Kidney (tissue), 14 donors: ENCODE measurements around the gene CNOT2. TPM values are rescaled to one million over a fixed set of nuclear protein-coding genes. Genes with fewer than 3 reads are reported as not detected.

Experiments
- DNase-seq, 5 donors: peaks; one replicate each; pipeline ENCODE4 v3.0.0-alpha.2; 2013 to 2020
- FAIRE-seq: peaks from 2 replicates; lab custom pipeline; 2012; peaks lifted over from hg19 to GRCh38; lab: Jason Lieb, UNC
- H3K27ac ChIP-seq, 2 donors: one replicate each; pipeline ENCODE4 v1.7.0; 2013; ENCODE audit warnings: low read depth in 2 of 2, low read length in 2 of 2, inconsistent platforms in 1 of 2
- H3K27me3 ChIP-seq: one replicate; pipeline ENCODE4 v1.7.1; 2013; ENCODE audit warnings: low read length, inconsistent platforms; ENCODE audit not compliant: control insufficient read depth, insufficient read depth
- H3K36me3 ChIP-seq, 3 donors: one replicate each; pipeline versions ENCODE4 v1.7.0 to v1.7.1; 2013; ENCODE audit warnings: low read length in 3 of 3, control low read depth in 1 of 3, inconsistent platforms in 1 of 3; ENCODE audit not compliant: insufficient read depth in 3 of 3, control insufficient read depth in 2 of 3
- H3K4me1 ChIP-seq, 3 donors: one replicate each; pipeline versions ENCODE4 v1.7.0 to v1.7.1; 2013; ENCODE audit warnings: low read length in 3 of 3, inconsistent platforms in 1 of 3, low read depth in 1 of 3; ENCODE audit not compliant: control insufficient read depth in 2 of 3, insufficient read depth in 2 of 3
- H3K4me3 ChIP-seq, 3 donors: one replicate each; pipeline versions ENCODE4 v1.7.0 to v1.8.1; 2013; ENCODE audit warnings: low read length in 3 of 3, control low read depth in 1 of 3, inconsistent platforms in 1 of 3
- H3K9ac ChIP-seq, 3 donors: one replicate each; pipeline versions ENCODE4 v1.7.0 to v1.7.1; 2013; ENCODE audit warnings: low read length in 3 of 3, control low read depth in 1 of 3, inconsistent platforms in 1 of 3
- H3K9me3 ChIP-seq, 3 donors: one replicate each; pipeline versions ENCODE4 v1.7.0 to v1.7.1; 2013; ENCODE audit warnings: low read length in 3 of 3, control low read depth in 1 of 3, inconsistent platforms in 1 of 3; ENCODE audit not compliant: control insufficient read depth in 2 of 3, insufficient read depth in 1 of 3
- CTCF ChIP-seq: IDR thresholded peaks from 3 replicates; pipeline ENCODE4 v1.5.1; 2012; ENCODE audit warnings: mild to moderate bottlenecking, moderate library complexity, borderline replicate concordance; ENCODE audit not compliant: insufficient read depth; ENCODE audit errors: extremely low read depth
- intact Hi-C: fragments of 100-400 bp; cut with DNase I; formaldehyde crosslinking; loops from one replicate; pipeline ENCODE4 v1.11.1; 2022
- polyA plus RNA-seq: library from polyadenylated mRNA; stranded (reverse); fragments of 350-450 nt; fragmentation: Illumina TruSeq; extraction: RNeasy Lipid Tissue Mini Kit (QIAGEN cat#74804); gene quantifications from one replicate; pipeline ENCODE4 v1.2.3, GENCODE V29; 2014; ENCODE audit warnings: low read depth, low replicate concordance; ENCODE audit not compliant: insufficient read depth
- total RNA-seq: library from RNA; stranded (reverse); fragmentation: NEBNext Ultra II Directional; extraction: Animal tissue kit (Norgen Biotek cat#: 25700); gene quantifications from one replicate; pipeline ENCODE4 v1.2.1, GENCODE V29; 2021
- donor health status: control.
- donor health status: control.
- donor health status: control.
- donor health status: control.
- donor health status: control.
- donor health status: DM: yes; HTN: yes; CAD: no.
- donor health status: Normal renal cell carcinoma (clear cell type).

Gene CNOT2
- total and polyA plus RNA-seq, 2 donors from 2014 or later, result 21.0 to 68.8 TPM

GRCh38 chr12:70236990-70237389 lies 6.2 kb upstream of the CNOT2 start:
- DNase-seq (no peak), FAIRE-seq (no peak)
- TF ChIP-seq CTCF, result no peak
- Histone ChIP-seq H3K27ac (no peak overlapping the region), H3K9me3 (no peaks in the 10 kb centered on the region), H3K4me3 (no peak overlapping the region), H3K4me1 (peaks cover 0 to 2% (median 2%) of the 10 kb centered on the region in 3 donors), H3K9ac (no peak overlapping the region), H3K36me3 (peaks cover 0 to 9% (median 0%) of the 10 kb centered on the region in 3 donors), H3K27me3 (no peaks in the 10 kb centered on the region)
- intact Hi-C loops, result no loop called here

GRCh38 chr12:70240673-70241072 lies 2.6 kb upstream of the CNOT2 start:
- no peak for TF ChIP-seq CTCF
- no peaks in the 10 kb centered on the region for H3K27me3 ChIP-seq
- peaks cover 0 to 9% (median 0%) of the 10 kb centered on the region in 3 donors for H3K36me3 ChIP-seq
- DNase-seq (no peak), FAIRE-seq (no peak)
- no peak overlapping the region for H3K9ac ChIP-seq
- no peak overlapping the region for H3K4me3 ChIP-seq
- H3K4me1 ChIP-seq, result peaks cover 0 to 18% (median 2%) of the 10 kb centered on the region in 3 donors
- intact Hi-C loops, result no loop called here
- H3K9me3 ChIP-seq, result no peaks in the 10 kb centered on the region
- H3K27ac ChIP-seq, result no peak overlapping the region

- Histone ChIP-seq H3K9me3 (no peaks in the 10 kb centered on the region), H3K9ac (peak overlapping the region in 1 of 3 donors; percentile 94), H3K4me1 (peaks cover 0 to 18% (median 2%) of the 10 kb centered on the region in 3 donors), H3K36me3 (peaks cover 0 to 9% (median 0%) of the 10 kb centered on the region in 3 donors), H3K27me3 (no peaks in the 10 kb centered on the region), H3K27ac (no peak overlapping the region), H3K4me3 (peak overlapping the region; percentile 16 to 97 (median 79))
- intact Hi-C loops, result no loop called here
- no peak for FAIRE-seq
- TF ChIP-seq CTCF, result no peak
- DNase-seq, result peak in 1 of 5 donors; percentile 16
Observed at GRCh38 chr12:70241845-70242244, 1.4 kb upstream of the CNOT2 start.
